Smooth muscle cell (in vitro differentiated cells): Measurements from ENCODE around the gene PSG3. TPM values are rescaled to one million over a fixed set of nuclear protein-coding genes. Genes with fewer than 3 reads are reported as not detected.
"Not testable (repeated sequence)": the region's sequence is repeated elsewhere in the genome, so short reads cannot be mapped to it uniquely, and the experiment has no call there.

Source experiments
- DNase-seq: peaks from one replicate; lab custom pipeline; 2025; ENCODE audit not compliant: unreplicated experiment; lab: John Stamatoyannopoulos, UW
- H2AFZ ChIP-seq: fragments of 200-600 bp; sonication (generic); 2 replicates; pipeline ENCODE4 v1.6.0; 2016; ENCODE audit warnings: antibody characterized with exemption, low read depth, mild to moderate bottlenecking
- H3F3A ChIP-seq: fragments of 200-600 bp; sonication (generic); 2 replicates; pipeline ENCODE4 v1.6.0; 2017; ENCODE audit warnings: antibody characterized with exemption, low read depth
- H3K27ac ChIP-seq: fragments of 200-600 bp; sonication (generic); 2 replicates; pipeline ENCODE4 v1.5.1; 2016; ENCODE audit warnings: low read depth, mild to moderate bottlenecking
- H3K27me3 ChIP-seq: fragments of 200-600 bp; sonication (generic); 2 replicates; pipeline ENCODE4 v1.6.1; 2016; ENCODE audit warnings: low read depth, mild to moderate bottlenecking
- H3K36me3 ChIP-seq: fragments of 200-600 bp; sonication (generic); 2 replicates; pipeline ENCODE4 v1.5.1; 2016; ENCODE audit warnings: low read depth
- H3K4me1 ChIP-seq: fragments of 200-600 bp; sonication (generic); 2 replicates; pipeline ENCODE4 v1.5.1; 2016; ENCODE audit warnings: low read depth
- H3K4me2 ChIP-seq: fragments of 200-600 bp; sonication (generic); 2 replicates; pipeline ENCODE4 v1.6.0; 2016; ENCODE audit warnings: mild to moderate bottlenecking
- H3K4me3 ChIP-seq: fragments of 200-600 bp; sonication (generic); 2 replicates; pipeline ENCODE4 v1.5.1; 2016; ENCODE audit warnings: mild to moderate bottlenecking
- H3K79me2 ChIP-seq: fragments of 200-600 bp; sonication (generic); 2 replicates; pipeline ENCODE4 v1.6.0; 2016; ENCODE audit warnings: low read depth, mild to moderate bottlenecking
- H3K9ac ChIP-seq: fragments of 200-600 bp; sonication (generic); 2 replicates; pipeline ENCODE4 v1.6.0; 2016; ENCODE audit warnings: low read depth
- H3K9me3 ChIP-seq: fragments of 200-600 bp; sonication (generic); replicated peaks from 2 replicates; pipeline ENCODE4 v1.5.1; 2016; ENCODE audit warnings: low read depth
- H4K20me1 ChIP-seq: fragments of 200-600 bp; sonication (generic); 2 replicates; pipeline ENCODE4 v1.6.0; 2016; ENCODE audit warnings: low read depth
- WGBS: methylation state at CpG from one replicate; pipeline ENCODE4 v1.1.7; 2016; ENCODE audit warnings: low lambda C conversion rate; 5-methylcytosine and 5-hydroxymethylcytosine counted together
- polyA plus RNA-seq: library from polyadenylated mRNA; unstranded; fragments of >200 nt; fragmentation: Nextera tagmentation; extraction: Ambion mirVana; gene quantifications from 2 replicates; pipeline ENCODE4 v1.2.1, GENCODE V29; 2016
- total RNA-seq: library from RNA; depleted of rRNA; stranded (reverse); fragments of >200 nt; gene quantifications from 2 replicates; pipeline ENCODE4 v1.2.3, GENCODE V29; 2014

Gene PSG3
- total and polyA plus RNA-seq, 2 experiments from 2014 or later: not detected

GRCh38 chr19:42741726-42742607 lies 1.7 kb upstream of the PSG3 start:
- DNase-seq, H3K27me3 ChIP-seq: not testable (repeated sequence)
- WGBS: 68% methylated on average over 13 of the region's 14 CpGs

GRCh38 chr19:42737581-42738011 lies 2.7 kb downstream of the PSG3 start:
- not testable (repeated sequence) for H3K9me3 ChIP-seq, H3K4me1 ChIP-seq, H2AFZ ChIP-seq, H3K4me3 ChIP-seq, H3K36me3 ChIP-seq, H3K4me2 ChIP-seq, H3K27me3 ChIP-seq, H3K79me2 ChIP-seq, DNase-seq, H3K27ac ChIP-seq, H3F3A ChIP-seq, H4K20me1 ChIP-seq, H3K9ac ChIP-seq
- 39% methylated on average over 2 of the region's 2 CpGs for WGBS

More at GRCh38 chr19:42741726-42742607, 1.7 kb upstream of the PSG3 start:
- H3K9ac ChIP-seq, H3K4me3 ChIP-seq, H4K20me1 ChIP-seq, H3F3A ChIP-seq, H3K4me2 ChIP-seq, H3K27ac ChIP-seq, H3K79me2 ChIP-seq, H3K36me3 ChIP-seq, H2AFZ ChIP-seq, H3K9me3 ChIP-seq, H3K4me1 ChIP-seq: not testable (repeated sequence)

- 46% methylated on average over 5 of the region's 5 CpGs for WGBS
- H3F3A ChIP-seq, H3K36me3 ChIP-seq, H4K20me1 ChIP-seq, H3K4me1 ChIP-seq, H3K27ac ChIP-seq, H2AFZ ChIP-seq, H3K4me3 ChIP-seq, H3K4me2 ChIP-seq, H3K27me3 ChIP-seq, H3K79me2 ChIP-seq, H3K9ac ChIP-seq, DNase-seq, H3K9me3 ChIP-seq: not testable (repeated sequence)
Measured at GRCh38 chr19:42728341-42728740, 11.9 kb downstream of the PSG3 start.

DNA sequence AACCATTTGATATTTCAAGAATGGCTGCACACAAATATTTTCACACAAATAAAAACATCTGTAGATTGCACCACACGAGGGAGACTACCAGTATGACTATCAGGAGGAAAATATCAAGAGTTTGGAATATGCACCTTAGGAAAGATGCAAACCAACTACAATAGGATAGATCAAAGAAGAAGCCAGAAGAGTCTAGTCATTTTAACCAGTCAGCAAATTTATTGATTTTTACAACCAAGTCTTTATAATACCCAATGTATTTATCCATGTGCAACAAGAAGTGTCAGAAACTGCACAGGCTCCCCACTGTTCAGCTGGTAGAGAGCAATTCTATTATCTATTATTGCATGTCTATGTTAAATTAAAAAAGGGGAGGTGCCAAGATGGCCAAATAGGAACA lies 26.3 kb downstream of the PSG3 start:
- not testable (repeated sequence) for H3F3A ChIP-seq, H3K27ac ChIP-seq
- 58% methylated on average over 1 of the region's 1 CpG for WGBS

DNA sequence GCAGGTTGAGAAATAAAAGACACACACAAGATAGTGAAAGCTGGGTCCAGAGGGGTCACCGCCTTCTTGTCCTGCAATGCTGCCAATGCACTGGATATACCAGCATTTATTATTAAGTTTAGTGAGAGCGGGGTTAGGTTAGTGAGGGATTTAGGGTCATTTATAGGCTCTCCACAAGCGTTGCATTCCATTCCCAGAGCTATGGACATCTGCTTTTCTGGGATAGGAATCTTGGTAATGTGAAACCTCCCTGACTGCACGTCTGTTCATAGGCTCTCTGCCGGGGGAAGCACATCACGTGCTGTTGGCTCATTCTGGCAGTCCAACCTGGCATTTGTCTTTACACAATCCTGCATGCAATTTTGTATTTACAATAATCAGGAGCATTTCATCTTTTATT lies 27.5 kb downstream of the PSG3 start:
- not testable (repeated sequence) for H3K79me2 ChIP-seq, DNase-seq, H3K4me3 ChIP-seq, H3K9ac ChIP-seq, H3F3A ChIP-seq, H3K9me3 ChIP-seq, H3K27ac ChIP-seq, H2AFZ ChIP-seq, H4K20me1 ChIP-seq, H3K27me3 ChIP-seq, H3K36me3 ChIP-seq, H3K4me1 ChIP-seq, H3K4me2 ChIP-seq
- WGBS: 62% methylated on average over 6 of the region's 6 CpGs

More for the DNA sequence above, 26.3 kb downstream of the PSG3 start:
- not testable (repeated sequence) for H3K9ac ChIP-seq, H3K4me2 ChIP-seq, H3K36me3 ChIP-seq, H3K9me3 ChIP-seq, H3K4me1 ChIP-seq, DNase-seq, H3K4me3 ChIP-seq, H4K20me1 ChIP-seq, H3K27me3 ChIP-seq, H2AFZ ChIP-seq, H3K79me2 ChIP-seq

GRCh38 chr19:42710986-42711385 lies 29.3 kb downstream of the PSG3 start:
- WGBS: 95% methylated on average over 1 of the region's 1 CpG
- H2AFZ ChIP-seq, H3K9ac ChIP-seq, H3K27ac ChIP-seq, H3K4me2 ChIP-seq, H3F3A ChIP-seq, H3K4me3 ChIP-seq, H3K27me3 ChIP-seq, H3K79me2 ChIP-seq, H3K36me3 ChIP-seq, H3K9me3 ChIP-seq, H3K4me1 ChIP-seq, H4K20me1 ChIP-seq, DNase-seq: not testable (repeated sequence)
